H9 (cell line): ENCODE results near the gene TMEM63A. TPM values are rescaled to one million over a fixed set of nuclear protein-coding genes. Genes with fewer than 3 reads are reported as not detected.
A peak's percentile ranks its signal among the peaks of the same experiment; 100 is the strongest.

Experiments
- DNase-seq: peaks from one replicate; pipeline ENCODE4 v3.0.0-alpha.2; 2017
- H2AFZ ChIP-seq: one replicate; pipeline ENCODE4 v1.6.1; 2013; ENCODE audit warnings: mild to moderate bottlenecking, low read length, control low read depth, moderate library complexity
- H2AK5ac ChIP-seq: 2 replicates; pipeline ENCODE4 v1.6.1; 2013; ENCODE audit warnings: low read length, control low read depth, mixed read lengths; ENCODE audit not compliant: insufficient read length
- H2BK120ac ChIP-seq: one replicate; pipeline ENCODE4 v1.6.1; 2013; ENCODE audit warnings: low read depth, mild to moderate bottlenecking, low read length, control low read depth, inconsistent platforms; ENCODE audit not compliant: poor library complexity, severe bottlenecking
- H2BK12ac ChIP-seq: 2 replicates; pipeline ENCODE4 v1.6.1; 2013; ENCODE audit warnings: low read length, control low read depth, mixed read lengths, low read depth; ENCODE audit not compliant: insufficient read length
- H2BK15ac ChIP-seq: 2 replicates; pipeline ENCODE4 v1.6.1; 2013; ENCODE audit warnings: low read depth, low read length, control low read depth
- H2BK20ac ChIP-seq: one replicate; pipeline ENCODE4 v1.6.1; 2013; ENCODE audit warnings: low read depth, mild to moderate bottlenecking, low read length, control low read depth, inconsistent platforms; ENCODE audit not compliant: poor library complexity, severe bottlenecking
- H2BK5ac ChIP-seq: 2 replicates; pipeline ENCODE4 v1.6.1; 2013; ENCODE audit warnings: low read length, control low read depth, mixed read lengths; ENCODE audit not compliant: insufficient read length
- H3K14ac ChIP-seq: 2 replicates; pipeline ENCODE4 v1.6.1; 2013; ENCODE audit warnings: low read length, control low read depth; ENCODE audit not compliant: insufficient read depth
- H3K18ac ChIP-seq: 2 replicates; pipeline ENCODE4 v1.6.1; 2013; ENCODE audit warnings: low read depth, mild to moderate bottlenecking, mixed read lengths, low read length, control low read depth; ENCODE audit not compliant: insufficient read length
- H3K23ac ChIP-seq: 2 replicates; pipeline ENCODE4 v1.6.1; 2013; ENCODE audit warnings: low read length, control low read depth, mixed read lengths, low read depth; ENCODE audit not compliant: insufficient read length
- H3K23me2 ChIP-seq: 2 replicates; pipeline ENCODE4 v1.6.1; 2013; ENCODE audit warnings: low read depth, mild to moderate bottlenecking, mixed read lengths, low read length, control low read depth; ENCODE audit not compliant: insufficient read length, poor library complexity, severe bottlenecking
- H3K27ac ChIP-seq: 2 replicates; pipeline ENCODE4 v1.5.1; 2013; ENCODE audit warnings: low read length, control low read depth, mixed read lengths, low read depth; ENCODE audit not compliant: insufficient read length
- H3K27me3 ChIP-seq: 2 replicates; pipeline ENCODE4 v1.6.1; 2013; ENCODE audit warnings: low read length, control low read depth, inconsistent platforms; ENCODE audit not compliant: insufficient read depth
- H3K4ac ChIP-seq: 2 replicates; pipeline ENCODE4 v1.6.1; 2013; ENCODE audit warnings: low read depth, mild to moderate bottlenecking, control low read depth, inconsistent platforms, low read length, moderate library complexity
- H3K4me1 ChIP-seq: 2 replicates; pipeline ENCODE4 v1.6.1; 2013; ENCODE audit warnings: low read length, control low read depth, inconsistent platforms; ENCODE audit not compliant: insufficient read depth
- H3K4me2 ChIP-seq: 2 replicates; pipeline ENCODE4 v1.6.1; 2013; ENCODE audit warnings: low read length, control low read depth, mixed read lengths; ENCODE audit not compliant: insufficient read length, insufficient read depth
- H3K56ac ChIP-seq: 2 replicates; pipeline ENCODE4 v1.6.1; 2013; ENCODE audit warnings: low read depth, mild to moderate bottlenecking, mixed read lengths, low read length, control low read depth; ENCODE audit not compliant: insufficient read length
- H3K79me1 ChIP-seq: 2 replicates; pipeline ENCODE4 v1.6.1; 2013; ENCODE audit warnings: low read depth, mild to moderate bottlenecking, moderate library complexity, low read length, control low read depth, inconsistent platforms; ENCODE audit not compliant: insufficient read depth, poor library complexity, severe bottlenecking
- H3K79me2 ChIP-seq: 2 replicates; pipeline ENCODE4 v1.6.1; 2013; ENCODE audit warnings: low read length, control low read depth, inconsistent platforms; ENCODE audit not compliant: insufficient read depth
- H3K9ac ChIP-seq: 2 replicates; pipeline ENCODE4 v1.6.1; 2013; ENCODE audit warnings: low read length, control low read depth, mixed read lengths; ENCODE audit not compliant: insufficient read length; ENCODE audit errors: extremely low read depth
- H3K9me3 ChIP-seq: one replicate; pipeline ENCODE4 v1.6.1; 2013; ENCODE audit warnings: low read depth, low read length, inconsistent platforms; ENCODE audit not compliant: control insufficient read depth
- H3T11ph ChIP-seq: one replicate; pipeline ENCODE4 v1.6.1; 2013; ENCODE audit warnings: mild to moderate bottlenecking, low read length, control low read depth, inconsistent platforms
- H4K20me1 ChIP-seq: one replicate; pipeline ENCODE4 v1.6.1; 2013; ENCODE audit not compliant: control insufficient read depth, insufficient read length, insufficient read depth
- H4K5ac ChIP-seq: 2 replicates; pipeline ENCODE4 v1.6.1; 2013; ENCODE audit warnings: low read depth, mild to moderate bottlenecking, mixed read lengths, low read length, control low read depth; ENCODE audit not compliant: insufficient read length
- H4K8ac ChIP-seq: replicated peaks from 2 replicates; pipeline ENCODE4 v1.6.1; 2013; ENCODE audit warnings: low read length, control low read depth, mixed read lengths, low read depth; ENCODE audit not compliant: insufficient read length
- H4K91ac ChIP-seq: 2 replicates; pipeline ENCODE4 v1.6.1; 2013; ENCODE audit warnings: low read depth, mild to moderate bottlenecking, moderate library complexity, mixed read lengths, low read length, control low read depth; ENCODE audit not compliant: insufficient read length
- H3K27ac Mint-ChIP-seq, 3 experiments: 2 replicates in 2 of 3; 3 replicates in 1 of 3; pipeline ENCODE4 v1.8.0; 2020 to 2021; ENCODE audit warnings: mixed read lengths in 3 of 3, mild to moderate bottlenecking in 1 of 3, moderate library complexity in 1 of 3
- H3K27me3 Mint-ChIP-seq: 2 replicates; pipeline ENCODE4 v1.8.0; 2021; ENCODE audit warnings: low read depth, mild to moderate bottlenecking, moderate library complexity, mixed read lengths
- H3K36me3 Mint-ChIP-seq, 3 experiments: 2 replicates in 2 of 3; 3 replicates in 1 of 3; pipeline ENCODE4 v1.8.0; 2020 to 2021; ENCODE audit warnings: low read depth in 3 of 3, mixed read lengths in 3 of 3; ENCODE audit not compliant: insufficient read depth in 1 of 3
- H3K4me1 Mint-ChIP-seq, 2 experiments: 2 replicates each; pipeline ENCODE4 v1.8.0; 2020; ENCODE audit warnings: mixed read lengths in 2 of 2
- H3K4me3 Mint-ChIP-seq, 2 experiments: 2 replicates in 1 of 2; 3 replicates in 1 of 2; pipeline ENCODE4 v1.8.0; 2020 to 2021; ENCODE audit warnings: mild to moderate bottlenecking in 2 of 2, mixed read lengths in 2 of 2, moderate library complexity in 1 of 2
- H3K9me3 Mint-ChIP-seq, 2 experiments: 2 replicates in 1 of 2; 3 replicates in 1 of 2; pipeline ENCODE4 v1.8.0; 2020; ENCODE audit warnings: mild to moderate bottlenecking in 2 of 2, mixed read lengths in 2 of 2, moderate library complexity in 1 of 2
- WGBS: extraction: QIAGEN DNeasy Blood & Tissue Kit; methylation state at CpG from one replicate; pipeline ENCODE4 v1.1.7; 2013; ENCODE audit warnings: missing lambda C conversion rate, low lambda C conversion rate, mixed read lengths; ENCODE audit not compliant: insufficient read length; ENCODE audit errors: extremely low coverage; 5-methylcytosine and 5-hydroxymethylcytosine counted together
- total RNA-seq: library from RNA; stranded (reverse); gene quantifications from 2 replicates; pipeline ENCODE4 v1.2.1, GENCODE V29; 2021
- TF ChIP-seq, protein P1 (sequence below): fragments of 200-600 bp; sonication (generic); conservative IDR thresholded peaks from 3 replicates; pipeline ENCODE4 v1.8.0; 2021; ENCODE audit warnings: antibody characterized with exemption, mild to moderate bottlenecking

Gene TMEM63A
- total RNA-seq, 1 experiment from 2014 or later, result 75.7 TPM

DNA sequence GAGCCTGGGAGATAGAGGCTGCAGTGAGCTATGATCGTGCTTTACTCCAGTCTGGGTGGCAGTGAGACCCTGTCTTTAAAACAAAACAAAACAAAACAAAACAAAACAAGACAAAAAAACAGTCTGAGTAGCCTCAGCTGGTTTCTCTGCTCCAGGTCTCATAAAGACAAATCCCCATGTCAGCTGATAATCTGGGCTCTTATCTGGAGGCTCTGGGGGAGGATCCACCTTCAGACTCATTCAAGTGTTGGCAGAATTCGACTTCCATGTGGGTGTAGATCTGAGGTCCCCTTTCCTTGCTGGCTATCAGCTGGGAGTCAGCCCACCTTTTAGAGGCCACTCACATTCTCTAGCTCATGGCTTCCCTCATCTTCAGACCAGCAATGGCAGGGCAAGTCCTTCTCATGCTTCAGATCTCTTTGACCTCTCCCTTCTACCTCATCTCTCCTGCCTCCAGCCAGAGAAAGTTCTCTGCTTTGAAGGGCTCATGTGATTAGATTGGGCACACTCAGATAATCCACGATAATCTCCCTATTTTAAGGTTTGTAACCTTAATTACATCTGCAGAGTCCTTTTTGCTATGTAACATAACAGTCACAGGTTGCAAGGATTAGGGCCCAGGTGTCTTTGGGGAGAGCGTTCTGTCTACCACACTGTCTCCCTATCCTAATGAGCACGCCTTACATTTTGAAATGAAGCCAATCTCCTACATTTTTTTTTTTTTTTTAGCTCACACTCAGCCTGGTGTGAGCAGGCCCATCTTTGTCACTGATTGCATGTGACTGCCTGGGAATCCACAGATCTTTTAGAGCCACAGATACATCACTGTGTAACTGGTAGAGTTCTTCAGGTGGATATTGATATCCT lies 49.3 kb upstream of the TMEM63A start:
- H4K8ac ChIP-seq, result no peak overlapping the region
- DNase-seq, result no peak
- H2BK20ac ChIP-seq, result no peak overlapping the region
- Mint-ChIP-seq H3K4me3 (no peak overlapping the region), H3K4me1 (peaks cover 6% of the 10 kb centered on the region in 2 experiments), H3K27ac (peak overlapping the region in 1 of 3 experiments; percentile 41; a peak in 1 of 7 replicates), H3K36me3 (no peaks in the 10 kb centered on the region), H3K9me3 (no peaks in the 10 kb centered on the region), H3K27me3 (no peaks in the 10 kb centered on the region)
- no peak overlapping the region for H3T11ph ChIP-seq
- H3K23me2 ChIP-seq, result no peaks in the 10 kb centered on the region
- H4K91ac ChIP-seq, result no peak overlapping the region
- no peaks in the 10 kb centered on the region for H3K4me1 ChIP-seq
- H3K79me2 ChIP-seq, result no peaks in the 10 kb centered on the region
- no peak overlapping the region for H3K4ac ChIP-seq
- no peak overlapping the region for H2AFZ ChIP-seq
- H3K27me3 ChIP-seq, result no peaks in the 10 kb centered on the region
- H3K14ac ChIP-seq, result no peak overlapping the region
- no peaks in the 10 kb centered on the region for H4K20me1 ChIP-seq
- H3K18ac ChIP-seq, result no peak overlapping the region
- no peak overlapping the region for H3K23ac ChIP-seq
- no peak overlapping the region for H2BK15ac ChIP-seq
- H2BK12ac ChIP-seq, result no peak overlapping the region
- no peak overlapping the region for H3K56ac ChIP-seq
- H3K9ac ChIP-seq, result no peak overlapping the region
- H4K5ac ChIP-seq, result no peak overlapping the region
- no peaks in the 10 kb centered on the region for H3K79me1 ChIP-seq
- H3K4me2 ChIP-seq, result no peak overlapping the region
- H2AK5ac ChIP-seq, result no peak overlapping the region
- H3K27ac ChIP-seq, result no peak overlapping the region
- TF ChIP-seq, protein P1, sequence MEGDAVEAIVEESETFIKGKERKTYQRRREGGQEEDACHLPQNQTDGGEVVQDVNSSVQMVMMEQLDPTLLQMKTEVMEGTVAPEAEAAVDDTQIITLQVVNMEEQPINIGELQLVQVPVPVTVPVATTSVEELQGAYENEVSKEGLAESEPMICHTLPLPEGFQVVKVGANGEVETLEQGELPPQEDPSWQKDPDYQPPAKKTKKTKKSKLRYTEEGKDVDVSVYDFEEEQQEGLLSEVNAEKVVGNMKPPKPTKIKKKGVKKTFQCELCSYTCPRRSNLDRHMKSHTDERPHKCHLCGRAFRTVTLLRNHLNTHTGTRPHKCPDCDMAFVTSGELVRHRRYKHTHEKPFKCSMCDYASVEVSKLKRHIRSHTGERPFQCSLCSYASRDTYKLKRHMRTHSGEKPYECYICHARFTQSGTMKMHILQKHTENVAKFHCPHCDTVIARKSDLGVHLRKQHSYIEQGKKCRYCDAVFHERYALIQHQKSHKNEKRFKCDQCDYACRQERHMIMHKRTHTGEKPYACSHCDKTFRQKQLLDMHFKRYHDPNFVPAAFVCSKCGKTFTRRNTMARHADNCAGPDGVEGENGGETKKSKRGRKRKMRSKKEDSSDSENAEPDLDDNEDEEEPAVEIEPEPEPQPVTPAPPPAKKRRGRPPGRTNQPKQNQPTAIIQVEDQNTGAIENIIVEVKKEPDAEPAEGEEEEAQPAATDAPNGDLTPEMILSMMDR, result no peak
- H3K9me3 ChIP-seq, result no peaks in the 10 kb centered on the region
- H2BK5ac ChIP-seq, result no peak overlapping the region
- no CpG with 5 or more reads among the region's 5 CpGs for WGBS
- no peak overlapping the region for H2BK120ac ChIP-seq
